H1 (cell line): Measurements from ENCODE around the gene SULF2. TPM values are rescaled to one million over a fixed set of nuclear protein-coding genes. Genes with fewer than 3 reads are reported as not detected.

Experiments
- CTCF ChIA-PET: fragments of 300-600 bp; sonication (Branson Sonifier 250); formaldehyde crosslinking; loops from one replicate; lab custom pipeline; 2021; ENCODE audit not compliant: partially characterized antibody; lab: Charles Lee
- POLR2A ChIA-PET: fragments of 300-600 bp; sonication (Branson Sonifier 250); formaldehyde crosslinking; loops from one replicate; lab custom pipeline; 2021; ENCODE audit warnings: inconsistent platforms; ENCODE audit not compliant: partially characterized antibody; lab: Charles Lee
- DNase-seq, 2 experiments: peaks; one replicate each; pipeline versions ENCODE4 v3.0.0 to v3.0.0-alpha.2; 2010 to 2022; ENCODE audit warnings: low spot score in 2 of 2, low read depth in 1 of 2, mixed read lengths in 1 of 2
- FAIRE-seq: peaks from 2 replicates; lab custom pipeline; 2011; peaks lifted over from hg19 to GRCh38; lab: Jason Lieb, UNC
- H2AFZ ChIP-seq: 2 replicates; pipeline ENCODE4 v1.8.1; 2012; ENCODE audit warnings: low read length, inconsistent platforms
- H2AK5ac ChIP-seq: 2 replicates; pipeline ENCODE4 v1.6.1; 2013; ENCODE audit warnings: low read depth, low read length
- H2BK120ac ChIP-seq: replicated peaks from 2 replicates; pipeline ENCODE3; 2013; ENCODE audit warnings: low read depth, low read length, inconsistent platforms
- H2BK12ac ChIP-seq: 2 replicates; pipeline ENCODE4 v1.6.1; 2013; ENCODE audit warnings: low read depth, low read length
- H2BK15ac ChIP-seq: 2 replicates; pipeline ENCODE4 v1.6.1; 2013; ENCODE audit warnings: low read length
- H2BK20ac ChIP-seq: 2 replicates; pipeline ENCODE4 v1.6.1; 2013; ENCODE audit warnings: low read length
- H2BK5ac ChIP-seq: 2 replicates; pipeline ENCODE4 v1.6.1; 2013; ENCODE audit warnings: low read depth, low read length
- H3K14ac ChIP-seq: 2 replicates; pipeline ENCODE4 v1.6.1; 2013; ENCODE audit warnings: inconsistent platforms; ENCODE audit not compliant: insufficient read length
- H3K18ac ChIP-seq: 2 replicates; pipeline ENCODE4 v1.6.1; 2013; ENCODE audit warnings: low read length; ENCODE audit errors: extremely low read depth
- H3K23ac ChIP-seq: 2 replicates; pipeline ENCODE4 v1.6.1; 2013; ENCODE audit warnings: inconsistent platforms; ENCODE audit not compliant: insufficient read length
- H3K23me2 ChIP-seq: 2 replicates; pipeline ENCODE4 v1.6.1; 2013; ENCODE audit warnings: low read depth, low read length
- H3K27ac ChIP-seq: 2 replicates; pipeline ENCODE4 v1.6.1; 2011; ENCODE audit warnings: low read depth, low read length, inconsistent platforms
- H3K27me3 ChIP-seq, 4 experiments: replicated peaks in 1 of 4; 1 replicate in 1 of 4; 2 replicates in 3 of 4; pipeline versions ENCODE4 v1.6.1 to v1.8.1; 2011 to 2013; ENCODE audit warnings: low read length in 3 of 4, mild to moderate bottlenecking in 3 of 4, inconsistent platforms in 2 of 4, mixed read lengths in 2 of 4, moderate library complexity in 1 of 4; ENCODE audit not compliant: control insufficient read depth in 3 of 4, insufficient read depth in 3 of 4; ENCODE audit errors: extremely low read depth in 1 of 4
- H3K36me3 ChIP-seq, 4 experiments: 2 replicates each; pipeline versions ENCODE4 v1.6.1 to v1.8.1; 2011 to 2013; ENCODE audit warnings: mild to moderate bottlenecking in 4 of 4, low read length in 3 of 4, moderate library complexity in 2 of 4, control low read depth in 1 of 4, inconsistent platforms in 1 of 4; ENCODE audit not compliant: insufficient read depth in 4 of 4, control insufficient read depth in 2 of 4
- H3K4ac ChIP-seq: replicated peaks from 2 replicates; pipeline ENCODE3; 2013; ENCODE audit warnings: low read length, low read depth, mixed read lengths, inconsistent platforms; ENCODE audit not compliant: insufficient read length
- H3K4me1 ChIP-seq, 4 experiments: replicated peaks in 1 of 4; 1 replicate in 1 of 4; 2 replicates in 3 of 4; pipeline versions ENCODE4 v1.6.1 to v1.8.1; 2011 to 2013; ENCODE audit warnings: low read length in 3 of 4, inconsistent platforms in 2 of 4, mixed read lengths in 1 of 4; ENCODE audit not compliant: insufficient read depth in 4 of 4, control insufficient read depth in 3 of 4
- H3K4me2 ChIP-seq, 2 experiments: 2 replicates each; pipeline versions ENCODE4 v1.6.1 to v1.8.1; 2011 to 2013; ENCODE audit warnings: low read depth in 2 of 2, low read length in 2 of 2, control low read depth in 1 of 2, inconsistent platforms in 1 of 2, mild to moderate bottlenecking in 1 of 2; ENCODE audit not compliant: insufficient read depth in 1 of 2
- H3K4me3 ChIP-seq, 4 experiments: fragments of 200-600, 300-600 bp in 1 of 4; sonication (generic), shearing (Covaris generic), sonication (Bioruptor Twin) in 1 of 4; 2 replicates each; pipeline versions ENCODE4 v1.5.1 to v1.8.1; 2011 to 2016; ENCODE audit warnings: low read length in 4 of 4, low read depth in 3 of 4, control low read depth in 2 of 4, inconsistent platforms in 2 of 4, mild to moderate bottlenecking in 2 of 4, mixed read lengths in 1 of 4, moderate library complexity in 1 of 4; ENCODE audit not compliant: insufficient read depth in 2 of 4; ENCODE audit errors: extremely low read depth in 1 of 4
- H3K56ac ChIP-seq: replicated peaks from 2 replicates; pipeline ENCODE3; 2013; ENCODE audit warnings: low read depth, mild to moderate bottlenecking, mixed read lengths, low read length, inconsistent platforms; ENCODE audit not compliant: insufficient read length
- H3K79me1 ChIP-seq: 2 replicates; pipeline ENCODE4 v1.6.1; 2013; ENCODE audit warnings: low read depth, low read length, control low read depth
- H3K79me2 ChIP-seq, 2 experiments: 2 replicates each; pipeline versions ENCODE4 v1.6.1 to v1.8.1; 2012 to 2013; ENCODE audit warnings: low read length in 2 of 2, mild to moderate bottlenecking in 2 of 2, inconsistent platforms in 1 of 2; ENCODE audit not compliant: insufficient read depth in 2 of 2, control insufficient read depth in 1 of 2
- H3K9ac ChIP-seq, 4 experiments: replicated peaks in 1 of 4; 1 replicate in 1 of 4; 2 replicates in 3 of 4; pipeline versions ENCODE4 v1.6.1 to v1.8.1; 2011 to 2013; ENCODE audit warnings: low read depth in 3 of 4, low read length in 3 of 4, control low read depth in 2 of 4, mild to moderate bottlenecking in 2 of 4, moderate library complexity in 2 of 4, inconsistent platforms in 1 of 4; ENCODE audit errors: extremely low read depth in 1 of 4
- H3K9me3 ChIP-seq, 2 experiments: 2 replicates each; pipeline versions ENCODE4 v1.6.1 to v1.8.1; 2012 to 2013; ENCODE audit warnings: mild to moderate bottlenecking in 2 of 2, moderate library complexity in 2 of 2, control low read depth in 1 of 2, inconsistent platforms in 1 of 2, low read depth in 1 of 2, low read length in 1 of 2, mixed read lengths in 1 of 2; ENCODE audit not compliant: insufficient read depth in 2 of 2
- H4K20me1 ChIP-seq, 2 experiments: replicated peaks in 1 of 2; 2 replicates each; pipeline versions ENCODE3 to v1.8.1; 2011 to 2013; ENCODE audit warnings: inconsistent platforms in 2 of 2, low read length in 2 of 2, mild to moderate bottlenecking in 1 of 2; ENCODE audit not compliant: insufficient read depth in 2 of 2, control insufficient read depth in 1 of 2
- H4K5ac ChIP-seq: 2 replicates; pipeline ENCODE4 v1.6.1; 2013; ENCODE audit warnings: low read length, low read depth, mixed read lengths, inconsistent platforms; ENCODE audit not compliant: insufficient read length
- H4K8ac ChIP-seq: 2 replicates; pipeline ENCODE4 v1.8.0; 2013; ENCODE audit warnings: mild to moderate bottlenecking, moderate library complexity, low read length, inconsistent platforms; ENCODE audit not compliant: insufficient read depth; ENCODE audit errors: extremely low read depth
- H4K91ac ChIP-seq: replicated peaks from 2 replicates; pipeline ENCODE3; 2013; ENCODE audit warnings: low read length, mixed read lengths, inconsistent platforms; ENCODE audit not compliant: insufficient read length
- CHD1 ChIP-seq: IDR thresholded peaks from 2 replicates; pipeline ENCODE4 v1.6.1; 2012; ENCODE audit warnings: low read depth, low read length, improper control_type of control experiment
- CREB1 ChIP-seq: IDR thresholded peaks from 2 replicates; pipeline ENCODE4 v1.6.1; 2012; ENCODE audit warnings: inconsistent platforms
- GABPA ChIP-seq: IDR thresholded peaks from 2 replicates; pipeline ENCODE4 v1.6.1; 2011; ENCODE audit warnings: mild to moderate bottlenecking, low read length, moderate library complexity, borderline replicate concordance; ENCODE audit not compliant: insufficient read depth
- NANOG ChIP-seq: IDR thresholded peaks from 2 replicates; pipeline ENCODE4 v1.6.1; 2011; ENCODE audit warnings: low read length, low read depth, mild to moderate bottlenecking, inconsistent platforms; ENCODE audit not compliant: insufficient read depth, poor library complexity, severe bottlenecking
- PHF8 ChIP-seq: fragments of 200-600 bp; sonication (generic); conservative IDR thresholded peaks from 2 replicates; pipeline ENCODE4 v1.7.1; 2012; ENCODE audit warnings: low read depth, mild to moderate bottlenecking, inconsistent platforms, low read length, moderate library complexity
- RNF2 ChIP-seq: fragments of 200-900, 300-1000 bp; sonication (generic); IDR thresholded peaks from 2 replicates; pipeline ENCODE4 v1.7.1; 2016; ENCODE audit warnings: borderline replicate concordance, low read depth, mild to moderate bottlenecking, antibody characterized with exemption, low read length; ENCODE audit not compliant: poor library complexity, severe bottlenecking; ENCODE audit errors: missing control alignments
- SAP30 ChIP-seq: fragments of 300-600 bp; sonication (generic); IDR thresholded peaks from 2 replicates; pipeline ENCODE4 v1.7.1; 2012; ENCODE audit warnings: low read length, moderate library complexity, mild to moderate bottlenecking, inconsistent platforms; ENCODE audit not compliant: insufficient read depth, insufficient replicate concordance
- SIN3A ChIP-seq, 2 experiments: IDR thresholded peaks in 1 of 2; conservative IDR thresholded peaks in 1 of 2; 2 replicates each; pipeline ENCODE4 v1.6.1; 2011 to 2012; ENCODE audit warnings: low read length in 2 of 2, improper control_type of control experiment in 1 of 2, low read depth in 1 of 2, mild to moderate bottlenecking in 1 of 2
- SIRT6 ChIP-seq: IDR thresholded peaks from one replicate; pipeline ENCODE4 v1.7.1; 2012; ENCODE audit warnings: low read length, inconsistent platforms
- ZNF274 ChIP-seq: IDR thresholded peaks from 2 replicates; pipeline ENCODE4 v1.7.0; 2012; ENCODE audit warnings: low read length, borderline replicate concordance; ENCODE audit errors: extremely low read depth
- WGBS, 2 experiments: shearing (Covaris generic) in 1 of 2; methylation state at CpG; one replicate each; pipeline versions ENCODE4 v1.1.6 to v1.1.7; 2013 to 2015; ENCODE audit warnings: low lambda C conversion rate in 2 of 2, mixed read lengths in 2 of 2, inconsistent platforms in 1 of 2, low coverage in 1 of 2, missing lambda C conversion rate in 1 of 2; ENCODE audit not compliant: insufficient replicate concordance in 2 of 2, insufficient coverage in 1 of 2, insufficient read length in 1 of 2; ENCODE audit errors: extremely low coverage in 1 of 2, missing lambda C conversion rate in 1 of 2; 5-methylcytosine and 5-hydroxymethylcytosine counted together
- polyA plus RNA-seq, 7 experiments: library from polyadenylated mRNA; depleted of rRNA in 3 of 7; stranded (reverse) in 5 of 7; unstranded in 2 of 7; fragments of >200 nt in 5 of 7; fragments of 200-250 nt in 2 of 7; gene quantifications; 1 replicate in 5 of 7; 2 replicates in 1 of 7; 4 replicates in 1 of 7; pipeline versions ENCODE4 v1.2.1 to v1.2.3, GENCODE V29; 2011 to 2013; ENCODE audit warnings: missing spikeins in 2 of 7, mixed read lengths in 2 of 7
- total RNA-seq: library from RNA; stranded (reverse); fragmentation: NEBNext Ultra II Directional; extraction: Animal tissue kit (Norgen Biotek cat#: 25700); gene quantifications from 2 replicates; pipeline ENCODE4 v1.2.1, GENCODE V29; 2021
- TF ChIP-seq, protein P1 (sequence below): IDR thresholded peaks from 2 replicates; pipeline ENCODE4 v1.6.1; 2011; ENCODE audit warnings: low read length, improper control_type of control experiment
- TF ChIP-seq, protein P2 (sequence below): IDR thresholded peaks from 2 replicates; pipeline ENCODE4 v1.6.1; 2012; ENCODE audit warnings: inconsistent platforms

SULF2 gene
- total and polyA plus RNA-seq, 2 of the 8 experiments (the other 6 are each of a cell fraction or from before 2014, with no cell fraction given), result 15.7 to 28.2 TPM

GRCh38 chr20:47788741-47789080 lies 3.4 kb upstream of the SULF2 start:
- H3K14ac ChIP-seq, result no peak overlapping the region
- peaks cover 18% of the 10 kb centered on the region for H3K23me2 ChIP-seq
- no peak overlapping the region for H3K4ac ChIP-seq
- H3K27me3 ChIP-seq, result peaks cover 2 to 29% (median 21%) of the 10 kb centered on the region in 4 experiments
- H2BK20ac ChIP-seq, result no peak overlapping the region
- no peak overlapping the region for H3K18ac ChIP-seq
- H3K79me2 ChIP-seq, result no peaks in the 10 kb centered on the region
- ChIA-PET CTCF (interaction anchor here (0.6 kb wide), 1 partner anchor 692 kb away, joined by 3 read pairs; no protein-coding TSS in a partner anchor), POLR2A (no interaction called here)
- no peaks in the 10 kb centered on the region for H4K20me1 ChIP-seq
- H3K23ac ChIP-seq, result no peak overlapping the region
- H2BK5ac ChIP-seq, result no peak overlapping the region
- H3K4me2 ChIP-seq, result no peak overlapping the region
- H3K27ac ChIP-seq, result no peak overlapping the region
- no peak for DNase-seq
- H4K91ac ChIP-seq, result no peak overlapping the region
- H2BK15ac ChIP-seq, result no peak overlapping the region
- H3K36me3 ChIP-seq, result no peaks in the 10 kb centered on the region
- WGBS, 2 experiments, result 93% methylated on average over 11 of the region's 11 CpGs; no CpG with 5 or more reads in 1 of the 2 experiments
- FAIRE-seq, result no peak
- peaks cover 0 to 10% (median 5%) of the 10 kb centered on the region in 4 experiments; a peak in 6 of 7 replicates for H3K4me1 ChIP-seq
- no peaks in the 10 kb centered on the region for H3K79me1 ChIP-seq
- H2BK120ac ChIP-seq, result no peak overlapping the region
- no peak overlapping the region for H2AFZ ChIP-seq
- no peak overlapping the region for H3K9ac ChIP-seq
- H3K56ac ChIP-seq, result no peak overlapping the region
- H3K9me3 ChIP-seq, result no peaks in the 10 kb centered on the region
- H2BK12ac ChIP-seq, result no peak overlapping the region
- H3K4me3 ChIP-seq, result no peak overlapping the region
- H4K8ac ChIP-seq, result no peak overlapping the region
- no peak overlapping the region for H4K5ac ChIP-seq
- H2AK5ac ChIP-seq, result no peak overlapping the region
- TF ChIP-seq, protein P1, sequence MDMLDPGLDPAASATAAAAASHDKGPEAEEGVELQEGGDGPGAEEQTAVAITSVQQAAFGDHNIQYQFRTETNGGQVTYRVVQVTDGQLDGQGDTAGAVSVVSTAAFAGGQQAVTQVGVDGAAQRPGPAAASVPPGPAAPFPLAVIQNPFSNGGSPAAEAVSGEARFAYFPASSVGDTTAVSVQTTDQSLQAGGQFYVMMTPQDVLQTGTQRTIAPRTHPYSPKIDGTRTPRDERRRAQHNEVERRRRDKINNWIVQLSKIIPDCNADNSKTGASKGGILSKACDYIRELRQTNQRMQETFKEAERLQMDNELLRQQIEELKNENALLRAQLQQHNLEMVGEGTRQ, result no peak
- TF ChIP-seq, protein P2, sequence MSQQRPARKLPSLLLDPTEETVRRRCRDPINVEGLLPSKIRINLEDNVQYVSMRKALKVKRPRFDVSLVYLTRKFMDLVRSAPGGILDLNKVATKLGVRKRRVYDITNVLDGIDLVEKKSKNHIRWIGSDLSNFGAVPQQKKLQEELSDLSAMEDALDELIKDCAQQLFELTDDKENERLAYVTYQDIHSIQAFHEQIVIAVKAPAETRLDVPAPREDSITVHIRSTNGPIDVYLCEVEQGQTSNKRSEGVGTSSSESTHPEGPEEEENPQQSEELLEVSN, result no peak
- no peak for TF ChIP-seq SAP30
- TF ChIP-seq SIRT6, result no peak
- no peak for TF ChIP-seq ZNF274
- TF ChIP-seq SIN3A (conservative IDR thresholded peaks at IDR 0.05 in 1 of 2, IDR thresholded peaks at IDR 0.05 in 1 of 2; ENCODE audit: low read depth in 1 of 2, low read length in 2 of 2), result no peak
- no peak for TF ChIP-seq CREB1
- no peak for TF ChIP-seq RNF2
- no peak for TF ChIP-seq NANOG
- TF ChIP-seq PHF8, result no peak
- no peak for TF ChIP-seq GABPA
- no peak for TF ChIP-seq CHD1
